ENCODE results near the gene OS9.
A peak's percentile ranks its signal among the peaks of the same experiment; 100 is the strongest.

Gene OS9

DNA sequence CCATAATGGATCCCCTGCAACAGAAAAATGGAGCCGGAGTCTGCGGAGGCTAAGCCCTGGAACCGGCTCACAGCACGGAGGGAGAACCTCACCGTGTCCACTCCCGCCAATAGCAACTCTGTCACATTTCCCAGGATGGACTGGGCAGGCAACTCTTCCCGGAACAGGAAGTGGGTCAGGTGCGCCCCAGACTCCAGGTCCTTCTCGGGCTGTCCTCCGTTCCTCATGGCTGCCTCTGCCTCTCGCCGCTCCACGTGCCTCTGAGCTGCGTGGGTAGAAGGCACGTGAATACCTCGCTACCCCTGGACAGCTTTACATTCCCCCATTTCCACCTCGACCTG is 70.7 kb downstream of the OS9 start:
- H3K4me3 ChIP-seq (ENCODE audit: low read depth in 1 of 5, low read length in 5 of 5) = peak overlapping the region in 4 of 5 donors; percentile 35 to 59 (median 44)
- H3K36me3 ChIP-seq (ENCODE audit: control insufficient read depth in 5 of 5, insufficient read depth in 5 of 5, low read length in 5 of 5) = peaks cover 3 to 13% (median 9%) of the 10 kb centered on the region in 5 donors
- no peaks in the 10 kb centered on the region for H3K9me3 ChIP-seq (ENCODE audit: control insufficient read depth in 5 of 5, low read length in 5 of 5)
- peaks cover 2 to 28% (median 25%) of the 10 kb centered on the region in 5 donors for H3K4me1 ChIP-seq (ENCODE audit: control insufficient read depth in 5 of 5, insufficient read depth in 5 of 5, low read length in 5 of 5)
- no peak overlapping the region for H3K27ac ChIP-seq (ENCODE audit: low read depth, low read length)
- peaks cover 38 to 46% (median 45%) of the 10 kb centered on the region in 5 donors for H3K27me3 ChIP-seq (ENCODE audit: control insufficient read depth in 5 of 5, insufficient read depth in 4 of 5, low read length in 5 of 5)
- H3K9ac ChIP-seq (ENCODE audit: low read length in 5 of 5) = no peak overlapping the region

DNA sequence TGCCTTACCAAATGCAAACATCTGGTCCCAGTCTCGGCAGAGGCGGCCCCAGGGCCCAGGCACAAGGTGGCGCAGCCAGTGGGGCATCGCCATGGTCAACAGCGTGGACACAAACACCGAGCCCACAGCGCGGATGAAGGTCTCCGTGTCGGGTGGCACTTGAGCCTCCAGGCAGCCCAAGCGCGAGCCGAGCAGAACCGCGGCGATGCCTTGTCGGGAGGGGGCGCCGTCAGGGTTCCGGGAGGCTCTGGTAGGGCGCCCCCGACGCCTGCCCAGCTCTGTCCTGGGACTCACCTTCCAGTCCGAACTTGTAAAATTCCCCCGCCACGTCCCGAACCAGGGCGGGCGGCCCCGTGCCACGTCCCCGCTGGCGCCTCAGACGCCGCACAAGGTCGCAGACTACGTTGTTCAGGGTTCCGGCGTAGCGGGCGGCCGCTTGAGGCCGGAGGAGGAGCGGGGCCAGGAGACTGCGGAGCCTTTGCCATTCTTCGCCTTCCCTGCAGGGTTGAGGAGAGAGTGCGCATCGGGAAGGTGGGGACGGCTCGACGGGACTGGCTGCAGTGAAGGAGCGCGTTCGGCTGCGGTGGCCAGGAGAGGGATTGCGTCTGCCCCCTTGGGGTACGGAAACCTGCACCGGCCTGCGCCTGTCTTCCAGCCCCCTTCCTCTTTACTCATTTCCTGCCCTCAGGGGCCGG is 71.2 kb downstream of the OS9 start:
- H3K36me3 ChIP-seq (ENCODE audit: control insufficient read depth in 5 of 5, insufficient read depth in 5 of 5, low read length in 5 of 5) = peaks cover 3 to 15% (median 13%) of the 10 kb centered on the region in 5 donors
- H3K4me1 ChIP-seq (ENCODE audit: control insufficient read depth in 5 of 5, insufficient read depth in 5 of 5, low read length in 5 of 5) = peaks cover 2 to 28% (median 25%) of the 10 kb centered on the region in 5 donors
- no peak overlapping the region for H3K27ac ChIP-seq (ENCODE audit: low read depth, low read length)
- H3K4me3 ChIP-seq (ENCODE audit: low read depth in 1 of 5, low read length in 5 of 5) = peak overlapping the region in 4 of 5 donors; percentile 35 to 59 (median 44)
- H3K27me3 ChIP-seq (ENCODE audit: control insufficient read depth in 5 of 5, insufficient read depth in 4 of 5, low read length in 5 of 5) = peaks cover 38 to 46% (median 45%) of the 10 kb centered on the region in 5 donors
- no peaks in the 10 kb centered on the region for H3K9me3 ChIP-seq (ENCODE audit: control insufficient read depth in 5 of 5, low read length in 5 of 5)
- H3K9ac ChIP-seq (ENCODE audit: low read length in 5 of 5) = peak overlapping the region in 1 of 5 donors; percentile 18

GRCh38 chr12:57765698-57766463 is 71.9 kb downstream of the OS9 start:
- H3K9me3 ChIP-seq (ENCODE audit: control insufficient read depth in 5 of 5, low read length in 5 of 5) = no peaks in the 10 kb centered on the region
- H3K4me1 ChIP-seq (ENCODE audit: control insufficient read depth in 5 of 5, insufficient read depth in 5 of 5, low read length in 5 of 5) = peaks cover 2 to 30% (median 26%) of the 10 kb centered on the region in 5 donors
- no peak overlapping the region for H3K27ac ChIP-seq (ENCODE audit: low read depth, low read length)
- H3K4me3 ChIP-seq (ENCODE audit: low read depth in 1 of 5, low read length in 5 of 5) = peak overlapping the region in 4 of 5 donors; percentile 22 to 59 (median 44)
- peaks cover 3 to 19% (median 15%) of the 10 kb centered on the region in 5 donors for H3K36me3 ChIP-seq (ENCODE audit: control insufficient read depth in 5 of 5, insufficient read depth in 5 of 5, low read length in 5 of 5)
- H3K9ac ChIP-seq (ENCODE audit: low read length in 5 of 5) = peak overlapping the region in 1 of 5 donors; percentile 18
- peaks cover 38 to 46% (median 45%) of the 10 kb centered on the region in 5 donors for H3K27me3 ChIP-seq (ENCODE audit: control insufficient read depth in 5 of 5, insufficient read depth in 4 of 5, low read length in 5 of 5)

DNA sequence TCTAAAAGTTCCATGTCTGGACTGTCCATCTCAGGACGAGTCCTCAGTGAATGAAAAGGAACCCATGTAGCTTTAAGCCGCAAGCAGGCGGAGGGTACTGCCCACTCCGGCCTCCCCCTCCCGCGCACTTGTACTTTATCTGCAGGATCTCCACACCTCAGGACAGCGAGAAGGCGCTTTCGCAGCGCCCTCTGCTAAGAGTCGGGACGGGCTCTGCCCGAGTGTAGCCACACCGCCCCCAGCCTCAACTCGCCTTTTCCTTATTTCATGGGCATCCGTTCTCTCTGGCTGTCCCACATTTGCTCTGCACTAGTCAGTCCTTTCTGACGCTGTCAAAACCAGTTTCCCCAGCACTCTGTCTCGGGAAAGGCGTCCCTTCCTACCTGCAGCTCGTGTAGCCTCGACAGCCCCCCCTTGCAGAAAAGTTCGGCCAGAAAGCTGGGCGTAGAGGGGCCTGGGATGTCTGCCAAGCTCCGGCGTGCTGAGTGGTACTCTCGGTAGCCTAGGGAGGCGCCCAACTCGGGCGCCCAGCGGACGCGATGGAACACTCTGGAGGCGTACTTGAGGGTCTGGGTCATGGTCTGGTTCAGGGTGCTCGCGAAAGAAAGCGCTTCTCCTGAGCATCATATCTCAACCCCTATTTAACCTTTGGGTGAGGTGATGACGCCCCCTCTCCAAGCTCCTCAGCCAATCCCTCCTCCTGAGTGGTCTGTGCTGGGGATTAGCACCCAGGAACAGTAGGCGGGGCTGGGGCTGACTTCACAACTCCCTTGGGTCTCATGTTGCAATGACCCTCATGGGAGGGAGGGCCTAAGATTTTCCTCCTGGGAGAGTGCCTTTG is 72.8 kb downstream of the OS9 start, which contains the start of gene CYP27B1:
CYP27B1 (minus strand) TSS at position 615 of the 841 bp plus-strand sequence; CDS start at position 578, 37 bp downstream.
- Histone ChIP-seq H3K4me1 (ENCODE audit: control insufficient read depth in 5 of 5, insufficient read depth in 5 of 5, low read length in 5 of 5) (peaks cover 4 to 38% (median 34%) of the 10 kb centered on the region in 5 donors), H3K27me3 (ENCODE audit: control insufficient read depth in 5 of 5, insufficient read depth in 4 of 5, low read length in 5 of 5) (peaks cover 38 to 46% (median 45%) of the 10 kb centered on the region in 5 donors), H3K9ac (ENCODE audit: low read length in 5 of 5) (no peak within 1 kb of the TSS), H3K36me3 (ENCODE audit: control insufficient read depth in 5 of 5, insufficient read depth in 5 of 5, low read length in 5 of 5) (peaks cover 3 to 19% (median 15%) of the 10 kb centered on the region in 5 donors), H3K9me3 (ENCODE audit: control insufficient read depth in 5 of 5, low read length in 5 of 5) (no peaks in the 10 kb centered on the region), H3K4me3 (ENCODE audit: low read depth in 1 of 5, low read length in 5 of 5) (peak within 1 kb of the TSS in 4 of 5 donors; percentile 1 to 35 (median 20)), H3K27ac (ENCODE audit: low read depth, low read length) (no peak within 1 kb of the TSS)

- Histone ChIP-seq H3K4me3 (ENCODE audit: low read depth in 1 of 5, low read length in 5 of 5) (no peak overlapping the region), H3K9ac (ENCODE audit: low read length in 5 of 5) (no peak overlapping the region), H3K27me3 (ENCODE audit: control insufficient read depth in 5 of 5, insufficient read depth in 4 of 5, low read length in 5 of 5) (peaks cover 38 to 46% (median 45%) of the 10 kb centered on the region in 5 donors), H3K9me3 (ENCODE audit: control insufficient read depth in 5 of 5, low read length in 5 of 5) (no peaks in the 10 kb centered on the region), H3K27ac (ENCODE audit: low read depth, low read length) (no peak overlapping the region), H3K4me1 (ENCODE audit: control insufficient read depth in 5 of 5, insufficient read depth in 5 of 5, low read length in 5 of 5) (peaks cover 4 to 44% (median 38%) of the 10 kb centered on the region in 5 donors), H3K36me3 (ENCODE audit: control insufficient read depth in 5 of 5, insufficient read depth in 5 of 5, low read length in 5 of 5) (peaks cover 3 to 19% (median 15%) of the 10 kb centered on the region in 5 donors)
These were observed 73.4 kb downstream of the OS9 start for GRCh38 chr12:57767305-57767698.

- no peak overlapping the region for H3K4me3 ChIP-seq (ENCODE audit: low read depth in 1 of 5, low read length in 5 of 5)
- H3K4me1 ChIP-seq (ENCODE audit: control insufficient read depth in 5 of 5, insufficient read depth in 5 of 5, low read length in 5 of 5) = peaks cover 4 to 47% (median 44%) of the 10 kb centered on the region in 5 donors
- H3K27me3 ChIP-seq (ENCODE audit: control insufficient read depth in 5 of 5, insufficient read depth in 4 of 5, low read length in 5 of 5) = peaks cover 38 to 45% (median 43%) of the 10 kb centered on the region in 5 donors
- peaks cover 3 to 19% (median 15%) of the 10 kb centered on the region in 5 donors for H3K36me3 ChIP-seq (ENCODE audit: control insufficient read depth in 5 of 5, insufficient read depth in 5 of 5, low read length in 5 of 5)
- no peak overlapping the region for H3K27ac ChIP-seq (ENCODE audit: low read depth, low read length)
- no peak overlapping the region for H3K9ac ChIP-seq (ENCODE audit: low read length in 5 of 5)
- no peaks in the 10 kb centered on the region for H3K9me3 ChIP-seq (ENCODE audit: control insufficient read depth in 5 of 5, low read length in 5 of 5)
These were observed 73.9 kb downstream of the OS9 start for GRCh38 chr12:57767876-57768275.

- Histone ChIP-seq H3K9ac (ENCODE audit: low read length in 5 of 5) (no peak overlapping the region), H3K27me3 (ENCODE audit: control insufficient read depth in 5 of 5, insufficient read depth in 4 of 5, low read length in 5 of 5) (peaks cover 23 to 33% (median 31%) of the 10 kb centered on the region in 5 donors), H3K4me1 (ENCODE audit: control insufficient read depth in 5 of 5, insufficient read depth in 5 of 5, low read length in 5 of 5) (peaks cover 4 to 51% (median 50%) of the 10 kb centered on the region in 5 donors), H3K27ac (ENCODE audit: low read depth, low read length) (no peak overlapping the region), H3K9me3 (ENCODE audit: control insufficient read depth in 5 of 5, low read length in 5 of 5) (no peaks in the 10 kb centered on the region), H3K4me3 (ENCODE audit: low read depth in 1 of 5, low read length in 5 of 5) (no peak overlapping the region), H3K36me3 (ENCODE audit: control insufficient read depth in 5 of 5, insufficient read depth in 5 of 5, low read length in 5 of 5) (peaks cover 3 to 19% (median 15%) of the 10 kb centered on the region in 5 donors)
These were observed 75.7 kb downstream of the OS9 start for GRCh38 chr12:57769594-57769993.

DNA sequence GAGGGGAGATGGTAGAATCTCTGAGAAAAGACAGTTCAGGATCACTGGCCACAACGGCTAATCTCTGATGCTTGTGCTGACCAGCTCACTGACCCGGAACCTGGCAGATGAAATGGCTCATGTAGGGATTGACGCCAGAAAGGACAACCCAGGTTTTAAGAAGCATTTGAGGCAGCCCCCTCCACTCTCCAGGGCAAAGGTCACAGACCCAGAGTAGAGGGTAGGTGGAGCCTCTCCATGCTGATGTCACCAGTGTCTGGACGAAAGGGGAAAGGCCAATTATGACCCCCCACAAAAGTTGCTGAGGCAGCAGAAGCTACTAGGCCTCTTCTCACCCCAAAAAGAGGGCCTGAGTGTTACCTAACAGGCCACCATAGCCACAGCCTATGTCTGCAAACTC is 76.8 kb downstream of the OS9 start:
- H3K9ac ChIP-seq (ENCODE audit: low read length in 5 of 5) = no peak overlapping the region
- no peak overlapping the region for H3K27ac ChIP-seq (ENCODE audit: low read depth, low read length)
- no peaks in the 10 kb centered on the region for H3K9me3 ChIP-seq (ENCODE audit: control insufficient read depth in 5 of 5, low read length in 5 of 5)
- H3K4me3 ChIP-seq (ENCODE audit: low read depth in 1 of 5, low read length in 5 of 5) = peak overlapping the region in 1 of 5 donors; percentile 96
- H3K36me3 ChIP-seq (ENCODE audit: control insufficient read depth in 5 of 5, insufficient read depth in 5 of 5, low read length in 5 of 5) = peaks cover 3 to 23% (median 18%) of the 10 kb centered on the region in 5 donors
- peaks cover 2 to 40% (median 38%) of the 10 kb centered on the region in 5 donors for H3K4me1 ChIP-seq (ENCODE audit: control insufficient read depth in 5 of 5, insufficient read depth in 5 of 5, low read length in 5 of 5)
- peaks cover 14 to 22% (median 19%) of the 10 kb centered on the region in 5 donors for H3K27me3 ChIP-seq (ENCODE audit: control insufficient read depth in 5 of 5, insufficient read depth in 4 of 5, low read length in 5 of 5)
